GM12878 (cell line): ENCODE data around the gene IFT122. TPM values are rescaled to one million over a fixed set of nuclear protein-coding genes. Genes with fewer than 3 reads are reported as not detected.

Source experiments
- ATAC-seq: fragments of 200-7000 bp; cut with Tn5 transposase; 3 replicates; pipeline ENCODE4 v1.9.1; 2020; ENCODE audit warnings: mild to moderate bottlenecking, moderate library complexity
- BruUV-seq: library from RNA; stranded (reverse); fragments of 400-500 nt; replicated peaks from 2 replicates; lab custom pipeline; 2021; lab: Mats Ljungman, UMichigan
- CTCF ChIA-PET: fragments of 300-600 bp; sonication (Branson Sonifier 250); formaldehyde crosslinking; extraction: SDS; loops from one replicate; lab custom pipeline; 2021; ENCODE audit warnings: inconsistent platforms; lab: Yijun Ruan, JAX
- POLR2A ChIA-PET: fragments of 350-600 bp; formaldehyde crosslinking; extraction: SDS; loops from one replicate; lab custom pipeline; 2021; ENCODE audit warnings: inconsistent platforms; lab: Charles Lee
- RAD21 ChIA-PET: fragments of 300-600 bp; sonication (Branson Sonifier 250); formaldehyde crosslinking; loops from one replicate; lab custom pipeline; 2023; ENCODE audit warnings: antibody characterized with exemption; ENCODE audit not compliant: unreplicated experiment; lab: Charles Lee
- SMC1A ChIA-PET: fragments of 300-600 bp; sonication (Branson Sonifier 250); formaldehyde crosslinking; loops from one replicate; lab custom pipeline; 2023; ENCODE audit not compliant: unreplicated experiment, uncharacterized antibody; lab: Charles Lee
- DNase-seq: peaks from one replicate; pipeline ENCODE4 v3.0.0-alpha.2; 2011; ENCODE audit warnings: low read depth, low spot score
- FAIRE-seq: peaks from 3 replicates; lab custom pipeline; 2011; peaks lifted over from hg19 to GRCh38; lab: Jason Lieb, UNC
- H2AFZ ChIP-seq: 2 replicates; pipeline ENCODE4 v1.6.0; 2011; ENCODE audit warnings: low read depth, low read length, control low read depth; ENCODE audit not compliant: control insufficient read depth
- H3K27ac ChIP-seq: 2 replicates; pipeline ENCODE4 v1.5.1; 2011; ENCODE audit warnings: control low read depth; ENCODE audit not compliant: control insufficient read depth, insufficient read depth
- H3K27me3 ChIP-seq, 2 experiments: replicated peaks in 1 of 2; 2 replicates each; pipeline versions ENCODE4 v1.6.0 to v1.6.1; 2011; ENCODE audit warnings: low read length in 1 of 2; ENCODE audit not compliant: control insufficient read depth in 2 of 2, insufficient read depth in 2 of 2
- H3K36me3 ChIP-seq, 2 experiments: 2 replicates each; pipeline ENCODE4 v1.5.1; 2011; ENCODE audit warnings: low read length in 1 of 2; ENCODE audit not compliant: control insufficient read depth in 2 of 2, insufficient read depth in 2 of 2
- H3K4me1 ChIP-seq: 2 replicates; pipeline ENCODE4 v1.6.1; 2011; ENCODE audit warnings: mild to moderate bottlenecking, low read length, moderate library complexity, mixed read lengths; ENCODE audit not compliant: control insufficient read depth, insufficient read depth
- H3K4me2 ChIP-seq: 2 replicates; pipeline ENCODE4 v1.6.0; 2011; ENCODE audit warnings: control low read depth; ENCODE audit not compliant: control insufficient read depth, insufficient read depth
- H3K4me3 ChIP-seq: fragments of 200-600 bp; sonication (generic); 2 replicates; pipeline ENCODE4 v1.5.1; 2016
- H3K79me2 ChIP-seq: 2 replicates; pipeline ENCODE4 v1.6.0; 2011; ENCODE audit warnings: low read length; ENCODE audit not compliant: control insufficient read depth, insufficient read depth
- H3K9ac ChIP-seq: 2 replicates; pipeline ENCODE4 v1.8.0; 2011; ENCODE audit warnings: low read length, control low read depth, mixed read lengths; ENCODE audit not compliant: control insufficient read depth, insufficient read depth
- H3K9me3 ChIP-seq: replicated peaks from 3 replicates; pipeline ENCODE4 v1.5.1; 2011; ENCODE audit warnings: mild to moderate bottlenecking, low read length; ENCODE audit not compliant: control insufficient read depth, insufficient read depth
- H4K20me1 ChIP-seq: 2 replicates; pipeline ENCODE4 v1.6.0; 2011; ENCODE audit not compliant: control insufficient read depth, insufficient read depth
- BRCA1 ChIP-seq: IDR thresholded peaks from 2 replicates; pipeline ENCODE4 v1.6.1; 2011; ENCODE audit warnings: low read depth, low read length, improper control_type of control experiment
- IKZF1 ChIP-seq: fragments of 450-650 bp; conservative IDR thresholded peaks from 2 replicates; pipeline ENCODE4 v1.6.1; 2017; ENCODE audit warnings: antibody characterized with exemption, mild to moderate bottlenecking
- MYB ChIP-seq: fragments of 150-350 bp; IDR thresholded peaks from 2 replicates; pipeline ENCODE4 v1.6.1; 2014; ENCODE audit warnings: mild to moderate bottlenecking, low read depth, low read length, borderline replicate concordance
- NR2C2 ChIP-seq: IDR thresholded peaks from 2 replicates; pipeline ENCODE4 v1.6.1; 2011; ENCODE audit warnings: borderline replicate concordance, low read depth; ENCODE audit not compliant: control insufficient read depth, insufficient read length
- RFX5 ChIP-seq: IDR thresholded peaks from 2 replicates; pipeline ENCODE4 v1.6.1; 2011; ENCODE audit warnings: low read depth, low read length, improper control_type of control experiment
- SIN3A ChIP-seq: IDR thresholded peaks from 2 replicates; pipeline ENCODE4 v1.6.1; 2012; ENCODE audit warnings: low read depth, low read length, improper control_type of control experiment
- SREBF1 ChIP-seq: IDR thresholded peaks from 2 replicates; pipeline ENCODE4 v1.6.1; 2012; ENCODE audit warnings: mild to moderate bottlenecking, low read length
- WGBS: methylation state at CpG from one replicate; pipeline ENCODE4 v1.1.6; 2016; ENCODE audit warnings: low lambda C conversion rate; ENCODE audit not compliant: insufficient replicate concordance, insufficient coverage; ENCODE audit errors: missing lambda C conversion rate; 5-methylcytosine and 5-hydroxymethylcytosine counted together
- in situ Hi-C: fragments of 300-500 bp; cut with MboI; formaldehyde crosslinking; loops from 9 replicates; pipeline ENCODE4 v1.14.3; 2018; ENCODE audit warnings: mixed read lengths
- intact Hi-C: fragments of 100-400 bp; cut with micrococcal nuclease; formaldehyde crosslinking; loops from one replicate; pipeline ENCODE4 v1.14.2; 2022; ENCODE audit not compliant: unreplicated experiment
- polyA plus RNA-seq, 11 experiments: library from polyadenylated mRNA; depleted of rRNA in 4 of 11; unstranded in 6 of 11; stranded (reverse) in 5 of 11; fragments of >200 nt; fragmentation: Nextera tagmentation in 4 of 11; fragmentation: Illumina TruSeq in 1 of 11; extraction: Ambion mirVana in 4 of 11; extraction: Trizol in 1 of 11; gene quantifications; 1 replicate in 1 of 11; 2 replicates in 10 of 11; pipeline versions ENCODE4 v1.2.1 to v1.2.3, GENCODE V29; 2011 to 2016; ENCODE audit warnings: inconsistent platforms in 2 of 11, missing spikeins in 2 of 11, low read depth in 1 of 11
- total RNA-seq, 4 experiments: library from RNA; depleted of rRNA in 3 of 4; stranded (reverse); fragments of >200 nt in 3 of 4; fragmentation: Illumina TruSeq in 1 of 4; extraction: Trizol in 1 of 4; gene quantifications; 2 replicates each; pipeline versions ENCODE4 v1.2.1 to v1.2.3, GENCODE V29; 2013 to 2021
- TF ChIP-seq, protein P1 (sequence below): fragments of 450-650 bp; IDR thresholded peaks from 2 replicates; pipeline ENCODE4 v1.6.1; 2014; ENCODE audit warnings: mild to moderate bottlenecking
- TF ChIP-seq, protein P2 (sequence below): fragments of 450-650 bp; formaldehyde crosslinking; IDR thresholded peaks from 2 replicates; pipeline ENCODE4 v1.4.0; 2020; ENCODE audit warnings: mild to moderate bottlenecking, moderate library complexity

IFT122 gene
- total and polyA plus RNA-seq, 10 of the 15 experiments (the other 5 are each of a cell fraction or from before 2014, with no cell fraction given), result 1.8 to 19.2 (median 8.4) TPM

DNA sequence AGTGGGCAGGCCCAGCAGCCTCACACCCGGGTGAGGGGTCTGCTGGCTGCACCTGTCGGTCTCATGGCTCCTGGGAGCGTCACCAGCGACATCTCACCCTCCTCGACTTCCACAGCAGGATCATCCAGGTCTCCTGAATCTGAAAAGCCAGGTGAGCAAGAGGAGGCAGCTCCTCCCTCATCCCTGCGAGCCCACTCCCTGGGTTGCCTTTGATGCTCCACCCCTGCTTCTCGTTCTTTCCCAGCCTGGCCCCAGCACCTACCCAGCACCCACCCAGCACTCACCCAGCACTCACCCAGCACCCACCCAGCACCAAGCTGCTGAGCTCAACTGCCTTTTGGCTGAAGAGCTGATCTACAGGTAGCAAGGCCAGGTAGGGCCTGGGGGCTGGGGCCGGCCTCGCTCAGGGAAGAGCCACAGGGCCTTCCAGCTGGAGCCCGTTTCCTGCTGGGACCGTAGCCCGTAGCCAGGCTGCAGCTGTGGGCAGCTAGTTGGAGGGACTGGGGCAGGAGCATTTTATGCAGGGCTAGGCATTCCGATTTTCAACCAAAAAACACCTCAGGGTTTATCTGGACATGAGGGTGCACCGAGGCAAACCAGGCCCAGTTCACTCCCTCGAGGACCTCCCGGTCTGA, 103.2 kb downstream of the IFT122 start, which contains the start of gene H1-8:
Gene H1-8 (plus strand): TSS at position 20 of the 635 bp plus-strand sequence. CDS start 44 bp downstream, at position 64.
- BruUV-seq, result no TSS peak
- intact Hi-C loops, result no loop called here
- CTCF ChIA-PET, result no interaction called here
- no peak within 1 kb of the TSS for H3K27ac ChIP-seq
- H3K4me1 ChIP-seq, result no peaks in the 10 kb centered on the region
- H3K36me3 ChIP-seq, result no peaks in the 10 kb centered on the region
- no peak within 1 kb of the TSS for H2AFZ ChIP-seq
- ATAC-seq, result no peak
- DNase-seq, result no peak
- no peak within 1 kb of the TSS for H3K9ac ChIP-seq
- FAIRE-seq, result no peak
- in situ Hi-C loops, result no loop called here
- POLR2A ChIA-PET, result no interaction called here
- no peak within 1 kb of the TSS for H3K4me3 ChIP-seq
- WGBS, result 38% methylated on average over 16 of the region's 16 CpGs
- no peak within 1 kb of the TSS for H3K4me2 ChIP-seq
- no peaks in the 10 kb centered on the region; a peak in 1 of 4 replicates for H3K27me3 ChIP-seq
- H3K9me3 ChIP-seq, result no peaks in the 10 kb centered on the region
- SMC1A ChIA-PET, result no interaction called here
- TF ChIP-seq, protein P1, sequence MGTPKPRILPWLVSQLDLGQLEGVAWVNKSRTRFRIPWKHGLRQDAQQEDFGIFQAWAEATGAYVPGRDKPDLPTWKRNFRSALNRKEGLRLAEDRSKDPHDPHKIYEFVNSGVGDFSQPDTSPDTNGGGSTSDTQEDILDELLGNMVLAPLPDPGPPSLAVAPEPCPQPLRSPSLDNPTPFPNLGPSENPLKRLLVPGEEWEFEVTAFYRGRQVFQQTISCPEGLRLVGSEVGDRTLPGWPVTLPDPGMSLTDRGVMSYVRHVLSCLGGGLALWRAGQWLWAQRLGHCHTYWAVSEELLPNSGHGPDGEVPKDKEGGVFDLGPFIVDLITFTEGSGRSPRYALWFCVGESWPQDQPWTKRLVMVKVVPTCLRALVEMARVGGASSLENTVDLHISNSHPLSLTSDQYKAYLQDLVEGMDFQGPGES, result no peak
- TF ChIP-seq RFX5 (no peak), SIN3A (no peak), NR2C2 (no peak), BRCA1 (no peak), MYB (no peak), IKZF1 (no peak), SREBF1 (no peak)
- TF ChIP-seq, protein P2, sequence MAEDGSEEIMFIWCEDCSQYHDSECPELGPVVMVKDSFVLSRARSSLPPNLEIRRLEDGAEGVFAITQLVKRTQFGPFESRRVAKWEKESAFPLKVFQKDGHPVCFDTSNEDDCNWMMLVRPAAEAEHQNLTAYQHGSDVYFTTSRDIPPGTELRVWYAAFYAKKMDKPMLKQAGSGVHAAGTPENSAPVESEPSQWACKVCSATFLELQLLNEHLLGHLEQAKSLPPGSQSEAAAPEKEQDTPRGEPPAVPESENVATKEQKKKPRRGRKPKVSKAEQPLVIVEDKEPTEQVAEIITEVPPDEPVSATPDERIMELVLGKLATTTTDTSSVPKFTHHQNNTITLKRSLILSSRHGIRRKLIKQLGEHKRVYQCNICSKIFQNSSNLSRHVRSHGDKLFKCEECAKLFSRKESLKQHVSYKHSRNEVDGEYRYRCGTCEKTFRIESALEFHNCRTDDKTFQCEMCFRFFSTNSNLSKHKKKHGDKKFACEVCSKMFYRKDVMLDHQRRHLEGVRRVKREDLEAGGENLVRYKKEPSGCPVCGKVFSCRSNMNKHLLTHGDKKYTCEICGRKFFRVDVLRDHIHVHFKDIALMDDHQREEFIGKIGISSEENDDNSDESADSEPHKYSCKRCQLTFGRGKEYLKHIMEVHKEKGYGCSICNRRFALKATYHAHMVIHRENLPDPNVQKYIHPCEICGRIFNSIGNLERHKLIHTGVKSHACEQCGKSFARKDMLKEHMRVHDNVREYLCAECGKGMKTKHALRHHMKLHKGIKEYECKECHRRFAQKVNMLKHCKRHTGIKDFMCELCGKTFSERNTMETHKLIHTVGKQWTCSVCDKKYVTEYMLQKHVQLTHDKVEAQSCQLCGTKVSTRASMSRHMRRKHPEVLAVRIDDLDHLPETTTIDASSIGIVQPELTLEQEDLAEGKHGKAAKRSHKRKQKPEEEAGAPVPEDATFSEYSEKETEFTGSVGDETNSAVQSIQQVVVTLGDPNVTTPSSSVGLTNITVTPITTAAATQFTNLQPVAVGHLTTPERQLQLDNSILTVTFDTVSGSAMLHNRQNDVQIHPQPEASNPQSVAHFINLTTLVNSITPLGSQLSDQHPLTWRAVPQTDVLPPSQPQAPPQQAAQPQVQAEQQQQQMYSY (CRISPR knock-in tag), result no peak
- TF ChIP-seq, all 136 proteins: peak for 0
- Histone ChIP-seq H4K20me1 (no peaks in the 10 kb centered on the region), H3K79me2 (no peaks in the 10 kb centered on the region)
- RAD21 ChIA-PET, result no interaction called here
